OCI-LY3 (cell line): ENCODE results near the gene CAMTA1.

ENCODE experiments used
- H2AFZ ChIP-seq: fragments of 200-600, 300-600 bp; shearing (Covaris generic); 2 replicates; pipeline ENCODE4 v1.6.0; 2014; ENCODE audit warnings: antibody characterized with exemption, low read depth, low read length
- H3K27ac ChIP-seq: fragments of 200-600, 300-600 bp; sonication (generic); 2 replicates; pipeline ENCODE4 v1.5.1; 2014; ENCODE audit warnings: mild to moderate bottlenecking, low read length, moderate library complexity, mixed read lengths
- H3K27me3 ChIP-seq: fragments of 200-600, 300-600 bp; sonication (generic); 2 replicates; pipeline ENCODE4 v1.6.1; 2014; ENCODE audit warnings: low read depth, low read length, mixed read lengths
- H3K36me3 ChIP-seq: fragments of 200-600, 300-600 bp; sonication (generic); replicated peaks from 2 replicates; pipeline ENCODE3; 2014; ENCODE audit warnings: low read depth, low read length, mixed read lengths
- H3K4me1 ChIP-seq: fragments of 300-600, 200-600 bp; sonication (generic); 2 replicates; pipeline ENCODE4 v1.6.1; 2014; ENCODE audit warnings: low read length, mixed read lengths
- H3K4me2 ChIP-seq: fragments of 200-600, 300-600 bp; sonication (generic); 2 replicates; pipeline ENCODE4 v1.6.1; 2014; ENCODE audit warnings: low read length, mixed read lengths
- H3K4me3 ChIP-seq: fragments of 300-600, 200-600 bp; sonication (generic); 2 replicates; pipeline ENCODE4 v1.5.1; 2014; ENCODE audit warnings: antibody characterized with exemption, mild to moderate bottlenecking, low read length, moderate library complexity
- H3K79me2 ChIP-seq: fragments of 300-600, 200-600 bp; shearing (Covaris generic); 2 replicates; pipeline ENCODE4 v1.6.1; 2014; ENCODE audit warnings: mild to moderate bottlenecking, low read length, mixed read lengths
- H3K9ac ChIP-seq: fragments of 300-600, 200-600 bp; shearing (Covaris generic); 2 replicates; pipeline ENCODE4 v1.6.0; 2014; ENCODE audit warnings: mild to moderate bottlenecking, low read length, moderate library complexity
- H3K9me3 ChIP-seq: fragments of 200-600, 300-600 bp; shearing (Covaris generic); 2 replicates; pipeline ENCODE4 v1.6.1; 2014; ENCODE audit warnings: low read length, mixed read lengths; ENCODE audit not compliant: insufficient read depth
- H4K20me1 ChIP-seq: fragments of 200-600, 300-600 bp; sonication (generic); 2 replicates; pipeline ENCODE4 v1.6.1; 2016; ENCODE audit warnings: low read length, mixed read lengths; ENCODE audit not compliant: insufficient read depth
- EZH2phosphoT487 ChIP-seq: fragments of 200-600 bp; shearing (Covaris generic); IDR thresholded peaks from 2 replicates; pipeline ENCODE4 v1.6.1; 2018; ENCODE audit warnings: antibody characterized with exemption, mixed run types, low read depth
- TF ChIP-seq, protein P1 (sequence below): fragments of 200-600, 300-600 bp; sonication (generic); IDR thresholded peaks from 2 replicates; pipeline ENCODE4 v1.5.1; 2014; ENCODE audit warnings: antibody characterized with exemption, low read length, low read depth

The CAMTA1 gene

DNA sequence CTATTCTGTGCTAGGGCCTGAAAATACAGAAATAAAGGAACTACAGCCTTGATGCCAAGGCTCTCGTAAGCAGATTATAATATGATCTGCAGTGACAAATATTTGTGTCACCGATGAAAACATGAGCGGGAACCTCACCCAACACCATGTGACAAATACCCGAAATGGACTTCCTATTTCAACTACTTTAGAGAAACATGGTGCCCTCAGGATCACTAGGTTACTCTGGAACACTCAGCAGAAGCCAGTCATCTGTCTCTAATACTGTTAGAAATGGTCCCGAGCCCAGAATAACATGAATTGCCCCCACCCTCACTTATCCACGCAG is 985.4 kb downstream of the CAMTA1 start:
- H2AFZ ChIP-seq: peak overlapping the region; percentile 96
- peaks cover 4% of the 10 kb centered on the region for H3K36me3 ChIP-seq
- peak overlapping the region; percentile 98 for H3K4me3 ChIP-seq
- H3K9ac ChIP-seq: peak overlapping the region; percentile 49
- 0 out of 2 replicates have a peak, but pooled peaks cover 4% of the 10 kb centered on the region for H3K27me3 ChIP-seq
- no peaks in the 10 kb centered on the region for H3K9me3 ChIP-seq
- H3K27ac ChIP-seq: no peak overlapping the region
- TF ChIP-seq, protein P1, sequence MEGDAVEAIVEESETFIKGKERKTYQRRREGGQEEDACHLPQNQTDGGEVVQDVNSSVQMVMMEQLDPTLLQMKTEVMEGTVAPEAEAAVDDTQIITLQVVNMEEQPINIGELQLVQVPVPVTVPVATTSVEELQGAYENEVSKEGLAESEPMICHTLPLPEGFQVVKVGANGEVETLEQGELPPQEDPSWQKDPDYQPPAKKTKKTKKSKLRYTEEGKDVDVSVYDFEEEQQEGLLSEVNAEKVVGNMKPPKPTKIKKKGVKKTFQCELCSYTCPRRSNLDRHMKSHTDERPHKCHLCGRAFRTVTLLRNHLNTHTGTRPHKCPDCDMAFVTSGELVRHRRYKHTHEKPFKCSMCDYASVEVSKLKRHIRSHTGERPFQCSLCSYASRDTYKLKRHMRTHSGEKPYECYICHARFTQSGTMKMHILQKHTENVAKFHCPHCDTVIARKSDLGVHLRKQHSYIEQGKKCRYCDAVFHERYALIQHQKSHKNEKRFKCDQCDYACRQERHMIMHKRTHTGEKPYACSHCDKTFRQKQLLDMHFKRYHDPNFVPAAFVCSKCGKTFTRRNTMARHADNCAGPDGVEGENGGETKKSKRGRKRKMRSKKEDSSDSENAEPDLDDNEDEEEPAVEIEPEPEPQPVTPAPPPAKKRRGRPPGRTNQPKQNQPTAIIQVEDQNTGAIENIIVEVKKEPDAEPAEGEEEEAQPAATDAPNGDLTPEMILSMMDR: no peak
- peaks cover 25% of the 10 kb centered on the region for H3K79me2 ChIP-seq
- H3K4me2 ChIP-seq: peak overlapping the region; percentile 81
- peaks cover 8% of the 10 kb centered on the region; the same call in 1 of the 2 replicates for H3K4me1 ChIP-seq
- peaks cover 7% of the 10 kb centered on the region; the same call in 1 of the 2 replicates for H4K20me1 ChIP-seq

DNA sequence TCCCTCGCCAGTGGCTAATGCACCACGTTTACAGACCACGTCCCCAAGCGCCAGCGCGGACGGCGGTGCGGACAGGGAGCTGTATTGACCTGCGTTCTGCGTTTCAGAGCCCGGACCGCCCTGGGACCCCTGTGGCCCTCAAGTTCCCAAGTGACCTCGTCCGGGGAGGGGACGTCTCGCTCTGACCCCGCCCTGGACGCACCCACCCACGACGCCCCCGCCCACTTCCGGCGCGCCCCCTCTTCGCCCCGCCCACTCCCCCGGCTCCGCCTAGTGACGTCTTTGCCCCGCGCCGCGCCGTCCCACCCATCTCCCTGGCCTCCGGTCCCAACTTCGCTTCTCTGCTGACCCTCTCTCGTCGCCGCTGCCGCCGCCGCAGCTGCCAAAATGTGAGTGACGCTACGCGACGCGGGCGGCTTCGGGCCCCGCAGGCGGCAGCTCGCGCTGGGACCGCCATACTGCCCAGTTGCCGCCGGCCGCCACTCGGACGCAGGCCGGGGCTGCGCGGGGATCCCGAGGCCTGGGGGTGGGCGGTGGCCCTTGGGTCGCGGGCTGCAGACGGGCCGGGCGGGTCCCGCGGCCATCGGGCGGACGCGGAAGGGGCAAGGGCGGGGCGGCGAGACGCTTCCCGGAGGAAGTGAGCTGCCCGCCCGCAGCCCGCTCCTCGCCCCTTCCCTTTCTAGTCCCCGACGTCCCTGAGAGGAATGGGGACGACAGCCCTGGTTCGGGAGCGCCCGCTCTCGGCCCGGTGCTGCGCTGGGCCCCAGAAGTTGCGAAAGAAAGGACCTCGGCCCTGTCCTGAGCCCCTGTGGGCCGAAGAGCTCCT is 986.0 kb downstream of the CAMTA1 start, which contains the start of gene VAMP3:
Gene VAMP3, plus strand, starts transcription at position 300 of the 826 bp plus-strand sequence. Its CDS starts 88 bp downstream, at position 388.
- Histone ChIP-seq H2AFZ (peak within 1 kb of the TSS; percentile 96), H3K79me2 (peaks cover 25% of the 10 kb centered on the region), H3K27ac (peak within 1 kb of the TSS; percentile 32; the same call in 1 of the 2 replicates), H3K9ac (peak within 1 kb of the TSS; percentile 76), H3K4me1 (peaks cover 8% of the 10 kb centered on the region; the same call in 1 of the 2 replicates), H4K20me1 (peaks cover 7% of the 10 kb centered on the region; the same call in 1 of the 2 replicates), H3K4me2 (peak within 1 kb of the TSS; percentile 97), H3K27me3 (0 out of 2 replicates have a peak, but pooled peaks cover 4% of the 10 kb centered on the region), H3K4me3 (peak within 1 kb of the TSS; percentile 98), H3K36me3 (peaks cover 4% of the 10 kb centered on the region), H3K9me3 (no peaks in the 10 kb centered on the region)
- no peak for TF ChIP-seq EZH2phosphoT487
- TF ChIP-seq, protein P1: no peak

DNA sequence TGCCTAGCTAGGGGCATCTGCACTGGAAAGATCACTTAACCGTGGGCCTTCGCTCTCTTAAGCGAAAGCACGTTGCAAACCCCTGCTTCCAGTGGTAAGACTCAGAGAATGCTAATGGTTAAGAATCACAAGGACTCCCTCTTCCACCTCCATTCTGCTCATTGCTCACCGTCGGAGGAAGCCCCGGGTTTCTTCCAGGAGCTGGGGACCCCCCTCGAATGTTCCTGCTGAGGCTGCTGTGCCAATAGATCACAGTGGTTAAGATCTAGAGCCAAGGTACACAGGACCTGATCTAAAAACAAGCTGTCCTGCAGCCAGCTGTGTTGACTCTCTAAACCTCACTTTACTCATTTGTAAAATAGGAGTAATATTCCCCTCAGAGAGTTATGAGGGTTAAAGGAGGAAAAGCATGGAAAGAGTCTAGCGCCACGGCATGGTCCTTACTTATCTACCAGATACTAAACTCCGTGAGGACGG is 986.6 kb downstream of the CAMTA1 start:
- peaks cover 25% of the 10 kb centered on the region for H3K79me2 ChIP-seq
- peaks cover 4% of the 10 kb centered on the region for H3K36me3 ChIP-seq
- no peaks in the 10 kb centered on the region for H3K9me3 ChIP-seq
- H3K27ac ChIP-seq: no peak overlapping the region
- H3K9ac ChIP-seq: peak overlapping the region; percentile 76
- peak overlapping the region; percentile 98 for H3K4me3 ChIP-seq
- peaks cover 7% of the 10 kb centered on the region; the same call in 1 of the 2 replicates for H4K20me1 ChIP-seq
- H3K27me3 ChIP-seq: 0 out of 2 replicates have a peak, but pooled peaks cover under 1% of the 10 kb centered on the region
- peaks cover 8% of the 10 kb centered on the region; the same call in 1 of the 2 replicates for H3K4me1 ChIP-seq
- H3K4me2 ChIP-seq: peak overlapping the region; percentile 97
- H2AFZ ChIP-seq: peak overlapping the region; percentile 83; the same call in 1 of the 2 replicates
- no peak for TF ChIP-seq EZH2phosphoT487
- TF ChIP-seq, protein P1: no peak

DNA sequence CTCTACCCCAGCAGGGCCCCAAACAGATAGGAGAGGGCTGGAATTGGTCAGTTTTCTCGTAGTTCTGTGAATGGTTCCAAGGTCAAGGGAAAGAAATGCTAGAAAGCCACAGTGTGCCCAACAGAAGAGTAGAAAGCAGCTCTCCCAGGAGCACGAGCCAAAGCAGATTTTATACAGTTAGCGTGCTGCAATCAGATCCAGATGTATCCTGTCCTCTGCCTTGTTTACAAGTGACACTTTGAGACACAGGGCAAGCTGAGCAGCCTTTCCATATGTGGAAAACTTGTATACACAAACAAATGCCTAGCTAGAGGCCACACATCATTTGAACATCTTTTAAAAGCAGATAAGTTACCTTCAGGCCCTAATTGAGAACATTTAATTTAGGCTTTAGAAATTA is 992.3 kb downstream of the CAMTA1 start:
- H3K36me3 ChIP-seq: peaks cover 10% of the 10 kb centered on the region
- no peaks in the 10 kb centered on the region for H3K9me3 ChIP-seq
- no peaks in the 10 kb centered on the region for H3K27me3 ChIP-seq
- H3K27ac ChIP-seq: no peak overlapping the region
- H3K4me3 ChIP-seq: no peak overlapping the region
- H3K4me2 ChIP-seq: no peak overlapping the region
- no peaks in the 10 kb centered on the region for H4K20me1 ChIP-seq
- H2AFZ ChIP-seq: no peak overlapping the region
- TF ChIP-seq, protein P1: no peak
- TF ChIP-seq EZH2phosphoT487: no peak
- no peak overlapping the region for H3K9ac ChIP-seq
- H3K4me1 ChIP-seq: no peaks in the 10 kb centered on the region
- H3K79me2 ChIP-seq: peaks cover 13% of the 10 kb centered on the region; the same call in 1 of the 2 replicates
